Stimulated activated CD4-positive, alpha-beta T cell treated with anti-CD3 and anti-CD28 coated beads, TNF-alpha, amount 100 ng/mL, for 4 hours (primary cell): Measurements from ENCODE around the gene DNAI2.

Experiments
- DNase-seq, 3 experiments: peaks; one replicate each; pipeline ENCODE4 v3.0.0-alpha.2; 2020; ENCODE audit warnings: low read depth in 3 of 3

Gene DNAI2

DNA sequence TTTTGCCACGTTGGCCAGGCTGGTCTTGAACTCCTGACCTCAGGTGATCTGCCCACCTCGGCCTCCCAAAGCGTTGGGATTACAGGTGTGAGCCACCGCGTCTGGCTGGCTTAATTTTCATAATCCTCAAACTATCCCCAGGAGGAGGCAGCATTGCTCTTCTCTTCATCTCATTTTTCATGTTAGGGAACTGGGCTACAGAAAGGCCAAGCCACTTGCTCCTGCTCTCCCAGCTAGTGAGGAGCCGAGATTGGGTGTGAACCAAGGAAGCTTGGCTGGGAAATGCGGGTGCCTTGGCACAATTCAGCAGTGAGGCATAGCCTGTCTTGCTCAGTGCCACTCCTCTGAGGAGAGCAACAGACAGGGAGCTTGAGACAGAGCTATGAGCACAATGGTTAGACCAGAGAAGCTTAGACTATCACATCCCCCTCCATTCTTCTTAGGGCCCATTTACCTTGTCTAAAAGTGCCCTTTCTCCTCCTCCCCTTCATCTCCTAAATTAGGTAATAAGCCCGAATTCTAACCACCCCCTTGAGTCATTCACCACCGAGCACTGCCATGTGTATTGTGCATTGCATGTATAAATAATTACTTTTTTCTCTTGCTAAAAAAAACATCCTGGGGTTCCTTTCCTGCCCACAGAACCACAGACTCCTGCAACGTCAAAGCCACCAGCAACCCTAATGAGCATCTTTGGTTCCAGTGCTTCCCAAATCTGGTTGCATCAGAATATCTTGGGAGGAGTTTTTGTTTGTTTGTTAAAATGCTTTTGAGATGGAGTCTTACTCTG lies 32.0 kb downstream of the DNAI2 start:
- no peak for DNase-seq

DNA sequence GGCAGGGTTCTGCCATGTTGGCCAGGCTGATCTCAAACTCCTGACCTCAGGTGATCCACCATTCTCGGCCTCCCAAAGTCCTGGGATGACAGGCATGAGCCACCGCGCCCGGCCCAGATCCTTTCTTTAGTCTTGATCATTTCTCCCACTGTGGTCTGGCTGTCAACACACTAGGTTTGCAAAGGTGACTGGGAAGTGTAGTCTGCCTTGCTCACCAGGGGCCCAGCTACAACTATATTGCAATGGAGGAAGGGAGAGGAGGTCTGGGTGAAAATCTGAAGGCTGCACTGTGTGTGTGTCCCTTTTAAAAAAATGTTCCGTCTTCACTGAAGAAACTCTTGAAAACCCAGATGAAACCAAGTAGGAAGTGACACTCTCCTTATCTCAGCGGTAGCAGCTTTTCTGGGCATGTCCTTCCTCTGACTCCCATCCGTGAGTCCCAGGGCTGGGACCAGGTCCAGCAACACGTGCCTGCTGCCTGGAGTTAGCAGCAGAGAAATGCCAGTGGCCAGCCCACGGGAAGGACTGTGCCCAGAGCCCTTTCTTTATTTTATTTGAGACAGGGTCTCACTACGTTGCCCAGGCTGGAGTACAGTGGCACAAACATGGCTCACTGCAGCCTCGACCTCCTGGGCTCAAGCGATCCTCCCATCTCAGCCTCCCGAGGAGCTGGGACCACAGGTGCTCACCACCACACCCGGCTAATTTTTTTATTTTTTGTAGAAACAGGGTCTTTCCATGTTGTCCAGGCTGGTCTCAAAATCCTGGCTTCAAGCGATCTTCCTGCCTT lies 34.1 kb downstream of the DNAI2 start:
- DNase-seq: no peak

DNA sequence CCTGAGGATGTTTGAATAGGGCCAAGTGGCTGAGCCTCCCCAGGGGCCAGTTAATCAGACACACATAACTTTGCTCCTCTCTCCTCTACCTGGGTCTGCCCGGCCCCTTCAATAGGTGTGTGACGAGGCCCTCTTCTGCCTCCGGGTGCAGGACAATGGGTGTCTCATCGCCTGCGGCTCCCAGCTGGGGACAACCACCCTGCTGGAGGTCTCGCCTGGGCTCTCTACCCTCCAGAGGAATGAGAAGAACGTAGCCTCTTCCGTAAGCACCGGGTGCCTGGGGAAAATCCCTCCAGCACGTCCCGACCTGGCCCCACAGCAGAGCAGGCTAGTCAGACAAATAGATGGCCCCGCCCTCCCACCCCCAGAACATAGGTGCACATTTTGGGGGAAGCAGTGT lies 35.9 kb downstream of the DNAI2 start:
- DNase-seq: no peak

DNA sequence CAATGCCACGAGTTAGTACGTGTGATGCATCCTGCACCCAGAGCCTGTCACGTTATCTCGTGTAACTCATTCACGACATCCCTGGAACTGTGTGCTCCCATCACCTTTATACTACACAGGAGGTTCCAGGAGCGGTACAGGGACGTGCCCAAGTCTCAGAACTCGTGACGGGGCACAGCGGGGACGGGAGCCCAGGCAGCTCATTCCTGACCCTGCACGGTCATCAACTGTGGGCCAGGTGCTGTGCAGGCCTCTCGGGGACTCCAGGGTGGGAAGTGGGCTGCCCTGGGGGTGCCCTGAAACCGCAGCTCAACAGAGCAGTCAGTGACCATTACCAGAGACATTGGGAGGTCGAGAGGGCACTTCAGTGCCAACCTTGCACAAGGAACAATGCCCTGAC lies 40.8 kb downstream of the DNAI2 start:
- no peak for DNase-seq

DNA sequence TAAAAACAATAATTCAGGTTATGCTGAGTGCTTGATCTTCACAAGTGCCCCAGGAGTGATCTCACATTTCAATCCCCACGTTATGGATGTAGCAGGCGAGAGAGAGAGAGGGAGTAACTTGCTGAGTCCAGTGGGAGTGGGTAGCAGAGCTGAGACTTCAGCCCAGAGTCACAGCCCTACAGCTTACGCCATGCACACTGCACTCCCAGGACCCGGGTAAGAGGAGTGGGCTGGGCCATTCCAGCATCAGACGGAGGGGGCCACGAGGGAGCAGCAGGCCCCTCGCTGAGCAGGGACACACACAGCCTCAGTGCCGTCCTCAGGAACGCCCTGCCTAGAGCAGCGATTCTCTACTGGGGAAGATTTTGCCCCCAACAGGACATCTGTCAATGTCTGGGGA lies 42.2 kb downstream of the DNAI2 start:
- no peak for DNase-seq

DNA sequence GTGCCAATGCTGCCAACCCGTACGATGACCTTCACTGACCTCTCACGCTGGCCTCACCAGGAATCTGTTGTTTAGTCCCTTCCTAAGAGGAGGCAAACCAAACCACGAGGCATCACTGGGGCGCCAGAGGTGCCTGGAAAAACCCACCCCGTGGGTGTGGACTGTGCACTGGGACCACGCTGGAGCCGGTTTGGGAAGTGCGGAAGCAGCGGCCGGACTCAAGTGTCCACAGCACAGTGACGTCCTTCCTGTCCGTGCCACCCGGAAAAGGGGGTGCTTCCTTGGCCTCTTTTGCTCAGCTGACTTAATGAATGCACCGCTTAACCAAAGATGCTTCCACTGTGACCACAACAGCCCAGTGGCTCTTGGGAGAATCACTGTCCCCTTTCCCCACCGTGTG lies 43.0 kb downstream of the DNAI2 start:
- no peak for DNase-seq

DNA sequence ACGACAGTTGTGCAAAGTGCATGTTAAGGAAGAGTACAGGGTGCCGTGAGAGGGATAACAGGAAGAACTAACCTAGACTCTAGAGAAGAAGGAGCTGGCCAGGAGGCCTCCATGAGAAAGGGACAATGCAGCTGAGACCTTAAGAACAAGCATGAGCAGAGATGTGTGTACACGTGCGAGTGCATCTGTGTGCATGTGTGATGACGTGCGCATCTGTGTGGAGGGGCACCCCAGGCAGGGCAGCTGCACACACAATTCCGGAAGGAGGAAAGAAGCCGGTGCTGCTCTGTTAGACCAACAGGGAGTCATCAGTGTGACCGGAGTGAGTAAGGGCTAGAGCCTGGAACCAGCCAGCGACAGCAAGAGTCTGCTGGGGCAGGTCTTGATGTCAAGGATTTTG lies 44.4 kb downstream of the DNAI2 start:
- no peak for DNase-seq

DNA sequence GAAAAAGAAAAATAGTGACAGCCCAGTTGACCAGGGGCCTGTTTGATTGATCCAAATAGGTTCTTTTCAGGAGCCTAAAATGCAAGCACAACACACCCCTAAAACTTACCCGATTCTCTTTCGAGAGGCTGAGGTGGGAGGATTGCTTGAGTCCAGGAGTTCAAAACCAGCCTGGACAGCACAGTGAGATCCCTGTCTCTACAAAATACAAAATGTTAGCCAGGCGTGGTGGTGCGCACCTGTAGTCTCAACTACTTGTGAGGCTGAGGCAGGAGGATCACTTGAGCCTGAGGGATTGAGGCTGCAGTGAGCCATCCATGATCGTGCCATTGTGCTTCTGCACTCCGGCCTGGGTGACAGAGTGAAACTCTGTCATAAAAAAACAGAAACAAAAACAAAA lies 50.5 kb downstream of the DNAI2 start:
- no peak for DNase-seq

DNA sequence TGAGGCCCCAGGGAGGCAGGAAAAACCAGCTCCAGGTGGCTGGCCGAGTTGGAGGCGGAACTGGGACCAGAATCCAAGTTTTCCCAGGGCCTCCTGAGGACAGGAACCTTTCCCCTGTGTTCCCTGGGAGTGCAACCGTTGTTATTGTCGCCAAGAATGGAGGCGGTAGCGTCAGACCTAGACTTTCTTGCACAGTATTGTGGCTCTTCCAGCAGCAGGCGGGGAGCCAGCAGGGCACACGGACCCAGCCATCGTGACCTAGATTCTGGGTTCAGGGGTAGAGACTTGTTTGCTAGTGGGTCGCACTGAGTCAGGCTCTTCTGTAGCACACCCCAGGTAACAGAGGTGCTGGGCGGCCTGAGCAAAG lies 51.3 kb downstream of the DNAI2 start:
- no peak for DNase-seq

DNA sequence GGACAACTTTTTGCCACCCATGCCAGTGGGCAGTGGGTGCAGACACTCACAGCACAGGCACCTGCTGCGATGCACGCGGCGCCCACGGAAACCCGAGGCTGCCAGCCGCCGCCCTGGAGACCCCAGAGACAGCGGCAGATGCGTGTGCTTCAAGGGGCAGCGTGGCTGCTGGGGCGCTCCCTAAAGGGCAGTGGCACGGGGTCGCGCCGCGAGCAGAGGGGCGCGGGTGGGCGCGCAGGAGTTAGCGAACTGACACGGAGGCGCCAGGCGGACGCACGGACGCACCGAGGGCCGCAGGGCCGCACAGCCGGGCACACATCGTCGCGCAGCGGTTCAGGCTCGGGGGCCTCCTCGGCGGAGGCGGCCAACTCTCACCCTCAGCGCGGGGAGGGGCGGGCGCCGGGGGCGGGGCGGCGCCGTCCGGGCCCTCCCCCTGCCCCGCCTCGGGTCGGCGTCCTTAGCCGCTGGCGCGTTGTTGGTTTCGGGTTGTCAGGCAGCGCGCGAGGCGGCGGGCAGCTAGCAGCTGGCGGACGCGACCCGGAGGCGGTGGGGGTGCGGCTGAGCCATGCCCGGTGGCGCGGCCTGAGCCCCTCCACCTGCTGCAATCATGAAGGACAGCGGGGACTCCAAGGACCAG lies 51.8 kb downstream of the DNAI2 start, which contains the start of gene KIF19:
KIF19 (plus strand) TSS at position 484 of the 637 bp plus-strand sequence; CDS start at position 608, 124 bp downstream.
- peak; percentile 25 to 40 (median 25) for DNase-seq

DNA sequence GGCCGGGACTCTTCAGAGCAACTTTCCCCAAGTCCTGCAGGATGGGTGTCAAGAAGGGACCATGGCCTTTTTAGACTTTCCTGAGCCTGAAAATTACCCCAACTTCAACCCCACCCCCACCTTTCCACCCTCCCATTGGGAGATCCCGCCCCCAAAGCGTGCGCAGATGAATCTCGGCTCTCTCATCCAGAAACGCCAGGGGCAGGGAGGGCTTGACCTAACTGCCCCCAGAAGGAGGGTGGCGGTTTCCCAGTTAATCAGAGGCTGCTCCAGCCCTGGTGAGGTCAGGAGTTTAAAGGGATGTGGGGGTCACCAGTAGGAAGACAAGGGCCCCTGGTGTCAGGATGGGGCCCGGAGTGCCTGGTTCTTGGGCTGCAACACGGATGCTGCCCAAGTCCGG lies 52.5 kb downstream of the DNAI2 start:
- DNase-seq: no peak

DNA sequence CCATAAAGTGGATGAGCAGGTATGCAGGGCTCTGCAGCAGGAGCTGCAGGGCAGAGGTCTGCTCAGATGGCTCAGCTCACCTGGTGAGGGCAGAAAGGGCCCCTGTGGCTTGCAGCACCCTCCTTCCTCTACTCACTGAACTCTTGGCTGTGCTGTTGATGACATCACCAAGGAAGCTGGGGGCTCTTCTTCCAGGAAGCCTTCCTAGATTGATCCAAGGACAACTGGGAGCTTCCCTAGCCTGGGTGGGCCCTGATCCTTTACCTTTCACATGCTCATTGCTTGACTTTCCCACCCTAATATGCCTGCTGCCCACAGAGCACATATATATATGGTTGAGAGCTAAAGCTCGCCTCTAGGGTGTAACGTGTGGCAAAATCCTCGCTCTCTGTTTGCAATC lies 54.5 kb downstream of the DNAI2 start:
- DNase-seq: no peak

DNA sequence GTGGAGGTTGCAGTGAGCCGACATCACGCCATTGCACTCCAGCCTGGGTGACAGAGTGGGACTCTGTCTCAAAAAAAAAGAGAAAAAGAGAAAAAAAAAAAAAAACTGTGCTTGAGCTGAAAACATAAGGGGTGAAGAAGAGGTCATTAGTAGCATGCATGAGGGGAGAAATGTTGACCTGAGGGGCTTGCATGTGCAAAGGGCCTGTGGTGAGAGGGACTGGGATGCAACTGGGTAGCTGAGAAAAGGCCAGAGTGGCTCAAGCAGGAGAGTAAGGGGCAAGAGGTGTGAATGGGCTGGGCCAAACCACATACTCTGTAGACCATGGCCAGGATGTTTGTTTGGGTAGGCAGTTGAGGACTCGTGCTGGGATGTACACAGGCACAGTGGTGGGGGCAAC lies 55.3 kb downstream of the DNAI2 start:
- DNase-seq: no peak

DNA sequence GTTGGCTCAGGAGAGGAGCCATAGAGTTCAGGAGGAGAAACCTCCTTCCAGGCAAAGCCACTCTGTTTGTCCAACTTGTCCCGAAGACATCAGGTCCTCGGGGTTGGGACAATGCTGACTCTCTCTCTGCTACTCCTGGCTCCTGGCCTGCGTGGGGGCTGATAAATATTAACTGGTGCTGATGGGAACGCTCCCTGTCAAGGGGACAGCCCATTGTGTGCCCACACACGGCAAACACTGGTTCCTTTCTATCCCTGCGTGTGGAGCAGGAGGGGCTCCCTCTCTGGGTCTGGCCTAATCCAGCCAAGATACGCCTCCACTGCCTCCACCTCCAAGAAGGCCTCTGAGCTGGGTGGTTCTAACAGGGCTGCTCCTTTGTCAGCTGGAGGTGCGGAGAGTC lies 56.4 kb downstream of the DNAI2 start:
- DNase-seq: no peak

DNA sequence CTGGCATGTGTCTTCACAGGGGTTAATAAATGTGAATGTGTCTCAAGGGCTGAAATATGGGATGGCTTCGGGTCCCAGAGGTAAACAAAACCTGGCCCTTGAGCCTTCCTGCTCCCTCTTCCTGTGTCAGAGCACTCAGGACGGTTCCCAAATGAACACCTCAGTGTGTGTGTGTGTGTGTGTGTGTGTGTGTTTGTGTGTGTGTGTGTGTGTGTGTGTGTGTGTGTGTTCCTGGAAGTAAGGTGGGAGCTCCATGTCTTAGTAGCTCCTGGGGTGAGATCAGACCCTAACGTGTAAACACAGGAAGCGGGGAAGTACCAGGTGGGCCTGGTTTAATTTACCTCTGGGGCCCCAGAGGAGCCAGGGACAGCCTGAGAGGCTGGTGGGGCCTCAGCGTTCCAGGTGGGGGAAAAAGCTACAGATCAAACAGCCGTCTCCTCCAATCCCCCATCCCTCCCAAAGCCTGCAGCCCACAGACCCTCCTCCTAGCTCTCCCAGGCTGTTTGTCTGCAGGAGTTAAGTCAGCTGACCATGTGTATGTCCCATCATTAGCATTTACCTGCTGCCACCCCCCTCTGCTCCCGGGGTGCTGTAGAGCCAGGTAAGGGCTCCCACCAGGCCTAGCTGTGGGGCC lies 58.1 kb downstream of the DNAI2 start:
- DNase-seq: no peak

DNA sequence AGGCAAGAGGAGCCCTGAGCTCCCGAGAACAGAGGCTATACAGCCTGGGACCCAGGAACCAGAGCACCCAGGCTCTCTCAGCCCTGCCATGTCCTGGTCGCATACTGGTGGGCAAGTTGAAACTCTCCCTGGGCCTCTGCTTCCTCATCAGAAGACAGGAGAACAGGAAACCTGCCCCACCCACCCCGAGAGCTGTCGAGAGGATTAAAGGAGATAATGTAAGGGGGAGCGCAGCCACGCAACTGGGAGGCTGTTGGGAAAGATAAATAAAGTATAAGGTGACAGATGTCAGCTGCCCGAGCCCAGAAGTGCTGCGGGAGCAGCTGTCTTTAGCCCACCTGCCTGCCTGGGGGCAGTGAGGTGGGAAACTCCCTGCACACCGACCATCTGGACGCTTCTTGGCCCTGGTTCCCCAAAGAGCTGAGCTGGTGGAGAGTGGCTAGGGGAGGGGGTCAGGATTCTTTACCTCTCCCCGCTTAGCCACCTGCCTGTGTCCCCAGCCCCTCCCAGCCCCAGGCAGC lies 58.8 kb downstream of the DNAI2 start:
- no peak for DNase-seq

DNA sequence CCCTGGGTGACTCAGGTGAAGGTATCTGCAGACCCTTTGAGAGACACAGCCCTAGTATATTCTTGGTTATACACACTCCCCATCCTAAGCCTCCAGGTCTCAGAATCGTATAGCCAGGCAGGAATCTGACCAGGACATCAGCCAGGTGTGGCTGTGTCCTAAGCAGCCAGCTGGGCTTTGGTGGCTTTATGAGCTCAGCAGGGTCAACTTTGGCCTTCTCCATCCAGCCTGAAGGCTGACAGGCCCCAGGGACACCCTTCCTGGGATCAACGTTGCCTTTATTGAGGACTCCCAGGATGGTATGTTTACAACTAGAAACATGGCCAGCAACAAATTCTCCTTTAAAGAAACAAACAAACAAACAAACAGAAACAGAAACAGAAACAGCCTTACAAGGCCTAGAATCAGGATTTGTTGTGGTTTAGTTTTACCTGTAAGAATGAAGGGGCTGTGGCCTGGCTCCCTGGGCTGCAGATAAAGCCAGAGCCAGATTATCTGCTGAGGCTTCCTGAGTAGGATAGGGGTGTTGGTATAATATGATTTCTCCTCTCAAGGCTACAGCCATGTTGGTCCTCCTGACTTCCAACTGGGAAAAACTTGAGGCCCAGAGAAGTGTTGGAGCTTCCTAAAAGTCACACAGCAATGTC lies 60.5 kb downstream of the DNAI2 start:
- no peak for DNase-seq

DNA sequence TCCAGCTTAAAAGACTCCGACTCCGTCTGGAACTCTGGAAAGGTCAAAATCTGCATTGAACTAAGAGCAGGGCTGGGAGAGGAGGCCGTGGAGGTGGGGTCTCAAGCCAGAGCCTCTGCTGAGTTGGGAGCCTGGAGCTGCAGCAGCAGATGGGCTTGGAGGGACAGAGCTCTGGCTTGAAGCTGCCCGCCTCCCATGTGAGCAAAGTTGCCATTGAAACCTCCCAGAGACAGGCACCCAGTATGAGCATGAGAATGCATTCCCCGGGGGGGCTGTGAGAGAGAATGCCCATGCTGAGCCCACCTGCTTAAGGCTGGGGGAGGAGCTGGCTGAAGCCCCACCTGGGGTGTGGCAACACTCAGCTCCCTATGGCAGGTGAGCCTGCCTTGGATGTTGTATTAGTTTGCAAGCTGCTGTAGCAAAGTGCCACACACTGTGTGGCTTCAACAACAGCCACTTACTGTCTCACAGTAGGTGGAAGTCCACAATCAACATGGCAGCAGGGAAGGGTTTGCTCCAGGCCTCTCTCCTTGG lies 61.6 kb downstream of the DNAI2 start:
- no peak for DNase-seq

DNA sequence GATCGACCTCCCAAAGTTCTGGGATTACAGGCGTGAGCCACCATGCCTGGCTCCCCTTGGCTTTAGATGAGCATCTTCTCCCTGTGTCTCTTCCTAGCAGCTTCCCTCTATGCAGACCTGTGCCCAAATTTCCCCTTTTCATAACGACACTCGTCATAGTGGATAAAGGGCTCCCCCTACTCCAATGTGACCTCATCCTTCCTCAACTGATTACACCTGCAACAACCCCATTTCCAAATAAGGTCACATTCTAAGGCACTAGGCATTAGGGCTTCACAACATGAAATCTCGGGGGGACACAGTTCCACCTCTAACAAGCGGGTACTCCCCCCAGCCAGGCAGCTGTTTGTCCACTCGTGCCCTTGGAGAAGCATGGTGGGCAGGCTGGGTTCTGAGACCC lies 62.3 kb downstream of the DNAI2 start:
- no peak for DNase-seq

DNA sequence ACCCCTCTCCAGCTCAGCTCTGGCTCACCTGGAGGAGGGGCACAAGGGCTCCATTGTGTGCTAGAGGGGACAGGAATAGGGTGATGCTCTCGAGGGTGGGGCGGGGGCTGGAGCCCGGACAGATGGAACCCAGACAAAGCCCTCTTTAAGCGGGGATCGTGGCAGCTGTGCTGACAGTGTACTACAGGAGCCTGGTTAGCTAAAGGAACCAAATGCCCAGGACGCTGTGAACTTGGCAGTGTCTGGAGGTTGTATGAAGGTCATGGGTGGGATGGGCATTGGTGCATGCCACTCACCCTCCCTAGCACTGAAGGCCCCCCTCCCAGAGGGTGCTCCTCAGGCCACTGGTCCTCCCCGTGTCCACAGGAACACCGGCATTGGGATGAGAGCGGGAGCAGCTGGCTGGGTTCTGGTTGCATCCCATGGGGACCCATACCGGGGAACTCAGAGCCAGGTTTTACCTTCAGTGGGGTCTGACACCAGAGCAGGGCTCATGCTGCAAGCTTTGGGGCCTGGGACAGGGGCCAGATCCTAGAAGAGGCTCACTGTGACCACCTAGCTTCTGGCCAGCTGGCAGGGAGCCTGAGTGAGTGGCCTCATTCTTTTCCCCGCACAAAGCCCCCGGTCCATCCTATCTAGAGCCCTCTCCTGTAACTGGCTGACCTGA lies 63.9 kb downstream of the DNAI2 start:
- DNase-seq: no peak
